ENCODE measurements around the gene NTNG2.
A peak's percentile ranks its signal among the peaks of the same experiment; 100 is the strongest.

The NTNG2 gene

GRCh38 chr9:132147839-132148238, 14.0 kb upstream of the NTNG2 start:
- no peak for DNase-seq

- no peak for DNase-seq
These were observed 11.6 kb upstream of the NTNG2 start for GRCh38 chr9:132150256-132150655.

- no peak for DNase-seq
These were observed 10.7 kb upstream of the NTNG2 start for GRCh38 chr9:132151118-132151517.

GRCh38 chr9:132152231-132152630, 9.6 kb upstream of the NTNG2 start:
- no peak for DNase-seq

- no peak for DNase-seq
These were observed 6.8 kb upstream of the NTNG2 start for GRCh38 chr9:132154863-132155567.

- no peak for DNase-seq
These were observed 6.3 kb upstream of the NTNG2 start for GRCh38 chr9:132155568-132155895.

- DNase-seq = no peak
These were observed 5.6 kb upstream of the NTNG2 start for GRCh38 chr9:132156262-132156661.

- DNase-seq = no peak
These were observed 4.3 kb upstream of the NTNG2 start for GRCh38 chr9:132157347-132158116.

GRCh38 chr9:132160802-132161742, 786 bp upstream of the NTNG2 start:
- DNase-seq = peak; percentile 29

- no peak for DNase-seq
These were observed 1.1 kb downstream of the NTNG2 start for GRCh38 chr9:132162764-132163456.

GRCh38 chr9:132163457-132163875, 1.6 kb downstream of the NTNG2 start:
- no peak for DNase-seq

- DNase-seq = no peak
These were observed 2.2 kb downstream of the NTNG2 start for GRCh38 chr9:132163876-132164603.

- no peak for DNase-seq
These were observed 2.9 kb downstream of the NTNG2 start for GRCh38 chr9:132164604-132165362.

- DNase-seq = no peak
These were observed 4.7 kb downstream of the NTNG2 start for GRCh38 chr9:132166599-132166998.

GRCh38 chr9:132167192-132167591, 5.3 kb downstream of the NTNG2 start:
- DNase-seq = no peak

GRCh38 chr9:132168347-132168746, 6.5 kb downstream of the NTNG2 start:
- DNase-seq = no peak

- DNase-seq = no peak
These were observed 7.0 kb downstream of the NTNG2 start for GRCh38 chr9:132168851-132169250.

GRCh38 chr9:132169672-132170392, 8.0 kb downstream of the NTNG2 start:
- DNase-seq = peak; percentile 67

- no peak for DNase-seq
These were observed 9.8 kb downstream of the NTNG2 start for GRCh38 chr9:132171702-132172101.

GRCh38 chr9:132172185-132172584, 10.3 kb downstream of the NTNG2 start:
- DNase-seq = no peak

- no peak for DNase-seq
These were observed 13.6 kb downstream of the NTNG2 start for GRCh38 chr9:132175431-132175830.
